ENCODE data around the gene SERPINB8.

Gene SERPINB8

DNA sequence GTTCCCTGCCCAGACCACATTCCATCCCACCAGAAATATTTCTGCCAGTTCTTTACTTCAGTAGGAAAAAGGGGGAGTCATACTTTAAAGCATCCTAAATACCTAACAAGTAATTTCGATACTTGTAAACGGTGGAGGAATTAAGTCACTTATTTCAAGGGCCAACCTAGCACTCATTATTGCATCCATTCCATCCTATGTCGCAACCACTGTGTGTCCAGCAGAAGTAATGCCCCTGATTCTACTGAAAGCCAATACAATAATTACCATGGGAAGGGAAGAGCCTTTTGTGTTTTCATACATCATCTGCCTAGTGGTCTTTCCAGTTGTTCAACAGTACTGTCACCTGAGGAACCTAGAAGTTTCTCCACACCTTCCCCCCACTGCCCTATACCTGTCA is 12.5 kb downstream of the SERPINB8 start:
- no peak for DNase-seq (ENCODE audit: extremely low read depth, low read depth)
- no peak overlapping the region for H3K4me3 ChIP-seq (replicated peaks; ENCODE audit: low read depth, low read length)
- TF ChIP-seq CTCF (IDR thresholded peaks at IDR 0.05; ENCODE audit: low read depth, low read length, missing control alignments), result no peak

GRCh38 chr18:63986885-63987284 is 17.0 kb downstream of the SERPINB8 start:
- DNase-seq (ENCODE audit: extremely low read depth, low read depth), result no peak
- no peak for TF ChIP-seq CTCF (IDR thresholded peaks at IDR 0.05; ENCODE audit: low read depth, low read length, missing control alignments)
- H3K4me3 ChIP-seq (replicated peaks; ENCODE audit: low read depth, low read length), result no peak overlapping the region

GRCh38 chr18:63987743-63988142 is 17.9 kb downstream of the SERPINB8 start:
- no peak for DNase-seq (ENCODE audit: extremely low read depth, low read depth)
- no peak overlapping the region for H3K4me3 ChIP-seq (replicated peaks; ENCODE audit: low read depth, low read length)
- no peak for TF ChIP-seq CTCF (IDR thresholded peaks at IDR 0.05; ENCODE audit: low read depth, low read length, missing control alignments)

DNA sequence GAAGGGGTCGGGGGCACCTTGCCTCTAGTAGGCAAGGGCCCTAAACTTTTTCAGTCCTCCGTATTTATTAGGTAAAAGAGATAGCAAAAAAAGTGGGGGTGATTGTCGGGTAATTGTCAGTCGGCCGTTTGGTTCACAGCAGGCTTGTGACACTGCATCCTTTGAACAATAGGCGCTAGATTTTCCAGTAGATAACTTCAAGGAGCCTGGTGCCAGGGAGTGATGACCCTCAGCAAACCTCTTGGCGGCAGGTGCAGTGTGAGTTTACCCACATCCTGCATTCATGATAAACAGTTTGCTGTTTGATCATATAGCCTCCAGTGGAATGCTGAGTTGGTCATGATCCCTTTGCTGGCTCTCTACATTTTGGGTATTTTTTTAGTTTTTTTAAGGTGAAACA is 22.9 kb downstream of the SERPINB8 start:
- TF ChIP-seq CTCF (IDR thresholded peaks at IDR 0.05; ENCODE audit: low read depth, low read length, missing control alignments), result no peak
- no peak overlapping the region for H3K4me3 ChIP-seq (replicated peaks; ENCODE audit: low read depth, low read length)
- DNase-seq (ENCODE audit: extremely low read depth, low read depth), result no peak

DNA sequence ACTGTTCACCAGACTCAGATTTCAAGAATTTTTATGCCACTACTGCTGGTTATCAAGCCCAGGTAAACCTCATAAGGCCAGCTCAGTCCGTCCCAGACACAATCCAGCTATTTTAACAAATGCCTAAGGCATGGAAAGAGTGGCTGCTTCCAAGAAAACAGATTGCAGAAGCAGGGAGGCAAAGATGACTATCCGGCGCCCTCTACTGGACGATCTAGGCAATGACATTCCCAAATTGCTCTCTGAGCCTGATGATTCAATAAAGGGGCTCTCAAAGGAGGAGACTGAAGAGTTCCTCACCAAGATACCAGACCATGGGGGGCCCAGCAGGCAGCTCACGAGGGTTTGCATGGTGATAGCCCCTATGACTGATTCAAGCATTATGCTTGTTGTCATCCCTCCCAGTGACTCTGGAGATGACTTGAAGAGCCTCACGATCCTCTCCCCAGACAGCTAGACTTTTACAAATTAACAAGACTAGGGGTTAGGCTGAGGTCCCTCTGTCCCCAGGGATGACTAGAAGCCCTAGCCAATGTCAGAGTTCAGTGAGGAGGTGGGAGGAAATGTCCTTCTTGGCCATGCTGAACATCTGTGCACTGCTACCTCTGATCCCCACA is 25.0 kb downstream of the SERPINB8 start:
- no peak overlapping the region for H3K4me3 ChIP-seq (replicated peaks; ENCODE audit: low read depth, low read length)
- peak; percentile 48 for DNase-seq (ENCODE audit: extremely low read depth, low read depth)
- TF ChIP-seq CTCF (IDR thresholded peaks at IDR 0.05; ENCODE audit: low read depth, low read length, missing control alignments), result peak; percentile 94

GRCh38 chr18:63997041-63997440 is 27.2 kb downstream of the SERPINB8 start:
- no peak for DNase-seq (ENCODE audit: extremely low read depth, low read depth)
- no peak overlapping the region for H3K4me3 ChIP-seq (replicated peaks; ENCODE audit: low read depth, low read length)
- TF ChIP-seq CTCF (IDR thresholded peaks at IDR 0.05; ENCODE audit: low read depth, low read length, missing control alignments), result no peak

GRCh38 chr18:63997606-63998005 is 27.7 kb downstream of the SERPINB8 start:
- DNase-seq (ENCODE audit: extremely low read depth, low read depth), result no peak
- H3K4me3 ChIP-seq (replicated peaks; ENCODE audit: low read depth, low read length), result no peak overlapping the region
- TF ChIP-seq CTCF (IDR thresholded peaks at IDR 0.05; ENCODE audit: low read depth, low read length, missing control alignments), result no peak
